Measurements from ENCODE around the gene GNAS. TPM values are rescaled to one million over a fixed set of nuclear protein-coding genes. Genes with fewer than 3 reads are reported as not detected.

Gene GNAS
- total RNA-seq, 1 donor from 2014 or later: 744 TPM

- H3K27me3 ChIP-seq (ENCODE audit: low read depth): no peaks in the 10 kb centered on the region
- H3K4me1 ChIP-seq: no peaks in the 10 kb centered on the region
- DNase-seq (no peak), ATAC-seq (no peak)
- H3K4me3 ChIP-seq: no peak overlapping the region
- no peaks in the 10 kb centered on the region for H3K36me3 ChIP-seq
- TF ChIP-seq CTCF (IDR thresholded peaks at IDR 0.05): no peak
- no peak overlapping the region for H3K27ac ChIP-seq
- H3K9me3 ChIP-seq: no peaks in the 10 kb centered on the region
- intact Hi-C loops (cut with DNase I): no loop called here
These were observed 85.6 kb downstream of the GNAS start for GRCh38 chr20:58938078-58938477.

- H3K27me3 ChIP-seq (ENCODE audit: low read depth): no peaks in the 10 kb centered on the region
- intact Hi-C loops (cut with DNase I): no loop called here
- ATAC-seq (no peak), DNase-seq (no peak)
- H3K4me1 ChIP-seq: no peaks in the 10 kb centered on the region
- no peaks in the 10 kb centered on the region for H3K9me3 ChIP-seq
- H3K36me3 ChIP-seq: no peaks in the 10 kb centered on the region
- no peak overlapping the region for H3K4me3 ChIP-seq
- no peak overlapping the region for H3K27ac ChIP-seq
- TF ChIP-seq CTCF (IDR thresholded peaks at IDR 0.05): no peak
These were observed 86.0 kb downstream of the GNAS start for GRCh38 chr20:58938541-58938940.

- no peak overlapping the region for H3K27ac ChIP-seq
- TF ChIP-seq CTCF (IDR thresholded peaks at IDR 0.05): no peak
- DNase-seq (no peak), ATAC-seq (no peak)
- no peaks in the 10 kb centered on the region for H3K36me3 ChIP-seq
- H3K9me3 ChIP-seq: no peaks in the 10 kb centered on the region
- no peak overlapping the region for H3K4me3 ChIP-seq
- intact Hi-C loops (cut with DNase I): no loop called here
- no peaks in the 10 kb centered on the region for H3K27me3 ChIP-seq (ENCODE audit: low read depth)
- H3K4me1 ChIP-seq: no peaks in the 10 kb centered on the region
These were observed 89.0 kb downstream of the GNAS start for GRCh38 chr20:58941471-58941870.

GRCh38 chr20:58942549-58942948 is 90.0 kb downstream of the GNAS start:
- no peak for TF ChIP-seq CTCF (IDR thresholded peaks at IDR 0.05)
- DNase-seq (no peak), ATAC-seq (no peak)
- Histone ChIP-seq H3K36me3 (no peaks in the 10 kb centered on the region), H3K27me3 (ENCODE audit: low read depth) (no peaks in the 10 kb centered on the region), H3K4me1 (no peaks in the 10 kb centered on the region), H3K4me3 (no peak overlapping the region), H3K9me3 (no peaks in the 10 kb centered on the region), H3K27ac (no peak overlapping the region)
- intact Hi-C loops (cut with DNase I): no loop called here

GRCh38 chr20:58944610-58945009 is 92.1 kb downstream of the GNAS start:
- Histone ChIP-seq H3K27me3 (ENCODE audit: low read depth) (no peaks in the 10 kb centered on the region), H3K36me3 (no peaks in the 10 kb centered on the region), H3K9me3 (no peaks in the 10 kb centered on the region), H3K4me1 (no peaks in the 10 kb centered on the region), H3K4me3 (no peak overlapping the region), H3K27ac (no peak overlapping the region)
- ATAC-seq: peak; percentile 35 to 48
- no peak for TF ChIP-seq CTCF (IDR thresholded peaks at IDR 0.05)
- no peak for DNase-seq
- intact Hi-C loops (cut with DNase I): no loop called here

Measured in lower lobe of right lung (tissue), 2 donors.